CD14-positive monocyte (primary cell): ENCODE measurements around the gene NHS. TPM values are rescaled to one million over a fixed set of nuclear protein-coding genes. Genes with fewer than 3 reads are reported as not detected.

ENCODE experiments used
- DNase-seq, 3 donors: peaks; one replicate each; pipeline ENCODE4 v3.0.0-alpha.2; 2011 to 2022
- H2AFZ ChIP-seq: 2 replicates; pipeline ENCODE4 v1.6.0; 2012; ENCODE audit warnings: mild to moderate bottlenecking, low read depth, low read length, inconsistent platforms; ENCODE audit not compliant: insufficient read depth, poor library complexity, severe bottlenecking
- H3K27ac ChIP-seq, 2 donors: 1 replicate in 1 of 2; 2 replicates in 1 of 2; pipeline ENCODE4 v1.5.1; 2012 to 2013; ENCODE audit warnings: low read length in 2 of 2, control low read depth in 1 of 2, inconsistent platforms in 1 of 2, low read depth in 1 of 2, mild to moderate bottlenecking in 1 of 2
- H3K27me3 ChIP-seq, 2 donors: one replicate each; pipeline versions ENCODE4 v1.6.0 to v1.6.1; 2011 to 2013; ENCODE audit warnings: low read length in 2 of 2; ENCODE audit not compliant: control insufficient read depth in 2 of 2, insufficient read depth in 2 of 2
- H3K36me3 ChIP-seq, 2 donors: replicated peaks in 1 of 2; 1 replicate in 1 of 2; 2 replicates in 1 of 2; pipeline versions ENCODE4 v1.5.1 to v1.6.1; 2012 to 2013; ENCODE audit warnings: low read length in 2 of 2, control low read depth in 1 of 2, inconsistent platforms in 1 of 2, mild to moderate bottlenecking in 1 of 2; ENCODE audit not compliant: insufficient read depth in 2 of 2, control insufficient read depth in 1 of 2
- H3K4me1 ChIP-seq, 2 donors: 1 replicate in 1 of 2; 2 replicates in 1 of 2; pipeline versions ENCODE4 v1.5.1 to v1.6.1; 2012 to 2013; ENCODE audit warnings: low read length in 2 of 2, control low read depth in 1 of 2, inconsistent platforms in 1 of 2, mild to moderate bottlenecking in 1 of 2, moderate library complexity in 1 of 2; ENCODE audit not compliant: insufficient read depth in 2 of 2, control insufficient read depth in 1 of 2
- H3K4me2 ChIP-seq: replicated peaks from 2 replicates; pipeline ENCODE3; 2012; ENCODE audit warnings: low read length, moderate library complexity, mild to moderate bottlenecking; ENCODE audit not compliant: poor library complexity, severe bottlenecking; ENCODE audit errors: extremely low read depth
- H3K4me3 ChIP-seq, 3 experiments: fragments of 200-600 bp in 1 of 3; sonication (generic) in 1 of 3; replicated peaks in 1 of 3; 1 replicate in 2 of 3; 2 replicates in 1 of 3; pipeline ENCODE4 v1.5.1; 2011 to 2013; ENCODE audit warnings: low read length in 3 of 3, mild to moderate bottlenecking in 3 of 3, control low read depth in 2 of 3, low read depth in 2 of 3, inconsistent platforms in 1 of 3, moderate library complexity in 1 of 3
- H3K79me2 ChIP-seq: 2 replicates; pipeline ENCODE4 v1.6.0; 2012; ENCODE audit warnings: mild to moderate bottlenecking, control low read depth, inconsistent platforms, low read length, moderate library complexity; ENCODE audit not compliant: insufficient read depth
- H3K9ac ChIP-seq: 2 replicates; pipeline ENCODE4 v1.6.0; 2017; ENCODE audit warnings: low read length, mild to moderate bottlenecking; ENCODE audit not compliant: insufficient read depth, poor library complexity, severe bottlenecking
- H3K9me3 ChIP-seq, 2 donors: replicated peaks in 1 of 2; 1 replicate in 1 of 2; 2 replicates in 1 of 2; pipeline versions ENCODE4 v1.5.1 to v1.6.1; 2012 to 2013; ENCODE audit warnings: low read length in 2 of 2, control low read depth in 1 of 2; ENCODE audit not compliant: control insufficient read depth in 1 of 2, insufficient read depth in 1 of 2
- H4K20me1 ChIP-seq: 2 replicates; pipeline ENCODE4 v1.6.0; 2012; ENCODE audit warnings: mild to moderate bottlenecking, low read length, control low read depth, moderate library complexity; ENCODE audit not compliant: insufficient read depth
- H3K27ac Mint-ChIP-seq, 7 donors: one replicate each; pipeline ENCODE4 v1.8.0; 2020; ENCODE audit warnings: mild to moderate bottlenecking in 7 of 7, mixed read lengths in 7 of 7, moderate library complexity in 6 of 7, inconsistent platforms in 2 of 7
- H3K27me3 Mint-ChIP-seq, 3 donors: one replicate each; pipeline ENCODE4 v1.8.0; 2021 to 2022; ENCODE audit warnings: low read depth in 3 of 3, mild to moderate bottlenecking in 3 of 3, mixed read lengths in 3 of 3, moderate library complexity in 3 of 3, inconsistent platforms in 1 of 3
- H3K36me3 Mint-ChIP-seq, 2 donors: one replicate each; pipeline ENCODE4 v1.8.0; 2020; ENCODE audit warnings: mixed read lengths in 2 of 2, inconsistent platforms in 1 of 2, mild to moderate bottlenecking in 1 of 2
- H3K4me1 Mint-ChIP-seq: one replicate; pipeline ENCODE4 v1.8.0; 2020; ENCODE audit warnings: mild to moderate bottlenecking, mixed read lengths
- H3K4me3 Mint-ChIP-seq, 2 donors: one replicate each; pipeline ENCODE4 v1.8.0; 2020; ENCODE audit warnings: mild to moderate bottlenecking in 2 of 2, mixed read lengths in 2 of 2, moderate library complexity in 1 of 2
- H3K9me3 Mint-ChIP-seq, 7 donors: one replicate each; pipeline ENCODE4 v1.8.0; 2020 to 2022; ENCODE audit warnings: mixed read lengths in 7 of 7, mild to moderate bottlenecking in 6 of 7, moderate library complexity in 6 of 7, inconsistent platforms in 2 of 7
- WGBS: methylation state at CpG from one replicate; pipeline ENCODE4 v1.1.5; 2013; ENCODE audit warnings: missing lambda C conversion rate; ENCODE audit not compliant: insufficient coverage; 5-methylcytosine and 5-hydroxymethylcytosine counted together
- intact Hi-C, 2 donors: fragments of 100-400 bp; cut with micrococcal nuclease; formaldehyde crosslinking; loops; one replicate each; pipeline versions ENCODE4 v1.15.0 to v1.15.1; 2023
- polyA plus RNA-seq, 3 donors: library from polyadenylated mRNA; depleted of rRNA in 1 of 3; unstranded in 2 of 3; stranded (reverse) in 1 of 3; fragments of 300-500 nt in 2 of 3; fragments of >200 nt in 1 of 3; fragmentation: Illumina TruSeq in 2 of 3; gene quantifications; 1 replicate in 2 of 3; 2 replicates in 1 of 3; pipeline ENCODE4 v1.2.3, GENCODE V29; 2012 to 2021
- TF ChIP-seq, protein P1 (sequence below): fragments of 200-600 bp; IDR thresholded peaks from one replicate; pipeline ENCODE4 v1.8.0; 2022; ENCODE audit warnings: antibody characterized with exemption, mild to moderate bottlenecking

NHS gene
- polyA plus RNA-seq, 3 donors, result 0.86 to 1.8 (median 1.3) TPM

DNA sequence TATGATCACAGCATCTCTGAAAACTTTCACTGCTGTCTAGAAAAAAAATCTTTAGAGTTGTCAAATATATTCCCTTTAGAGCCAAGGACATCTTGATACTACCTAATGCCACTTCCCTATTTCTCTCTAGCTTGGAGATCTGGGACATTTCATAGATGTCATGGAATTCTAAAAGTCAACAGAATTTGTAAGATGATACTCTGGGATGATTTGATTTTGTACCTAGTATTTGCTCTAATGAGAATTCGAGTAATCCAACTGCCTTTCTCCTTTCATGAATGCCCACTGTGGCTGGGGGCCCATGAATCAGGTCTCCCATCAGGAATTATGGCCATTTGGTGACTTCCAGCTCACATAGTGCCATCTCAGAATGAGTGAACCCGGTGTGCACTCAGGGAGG is 73.2 kb downstream of the NHS start:
- Histone ChIP-seq H3K4me2 (no peak overlapping the region), H3K27me3 (peaks cover 0 to 3% of the 10 kb centered on the region in 2 donors), H4K20me1 (no peaks in the 10 kb centered on the region), H3K36me3 (no peaks in the 10 kb centered on the region), H3K79me2 (no peaks in the 10 kb centered on the region), H2AFZ (no peak overlapping the region), H3K9ac (no peak overlapping the region), H3K27ac (no peak overlapping the region), H3K4me3 (no peak overlapping the region), H3K4me1 (no peaks in the 10 kb centered on the region), H3K9me3 (no peaks in the 10 kb centered on the region)
- H3K9me3 Mint-ChIP-seq, result peaks cover 0 to 10% (median 3%) of the 10 kb centered on the region in 7 donors
- intact Hi-C loops, result no loop called here
- TF ChIP-seq, protein P1, sequence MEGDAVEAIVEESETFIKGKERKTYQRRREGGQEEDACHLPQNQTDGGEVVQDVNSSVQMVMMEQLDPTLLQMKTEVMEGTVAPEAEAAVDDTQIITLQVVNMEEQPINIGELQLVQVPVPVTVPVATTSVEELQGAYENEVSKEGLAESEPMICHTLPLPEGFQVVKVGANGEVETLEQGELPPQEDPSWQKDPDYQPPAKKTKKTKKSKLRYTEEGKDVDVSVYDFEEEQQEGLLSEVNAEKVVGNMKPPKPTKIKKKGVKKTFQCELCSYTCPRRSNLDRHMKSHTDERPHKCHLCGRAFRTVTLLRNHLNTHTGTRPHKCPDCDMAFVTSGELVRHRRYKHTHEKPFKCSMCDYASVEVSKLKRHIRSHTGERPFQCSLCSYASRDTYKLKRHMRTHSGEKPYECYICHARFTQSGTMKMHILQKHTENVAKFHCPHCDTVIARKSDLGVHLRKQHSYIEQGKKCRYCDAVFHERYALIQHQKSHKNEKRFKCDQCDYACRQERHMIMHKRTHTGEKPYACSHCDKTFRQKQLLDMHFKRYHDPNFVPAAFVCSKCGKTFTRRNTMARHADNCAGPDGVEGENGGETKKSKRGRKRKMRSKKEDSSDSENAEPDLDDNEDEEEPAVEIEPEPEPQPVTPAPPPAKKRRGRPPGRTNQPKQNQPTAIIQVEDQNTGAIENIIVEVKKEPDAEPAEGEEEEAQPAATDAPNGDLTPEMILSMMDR, result no peak
- 100% methylated on average over 1 of the region's 2 CpGs for WGBS
- H3K27ac Mint-ChIP-seq, result no peak overlapping the region
- no peak for DNase-seq
- H3K4me3 Mint-ChIP-seq, result no peak overlapping the region
- peaks cover 2 to 5% (median 2%) of the 10 kb centered on the region in 3 donors for H3K27me3 Mint-ChIP-seq
- peaks cover 3% of the 10 kb centered on the region for H3K4me1 Mint-ChIP-seq
- H3K36me3 Mint-ChIP-seq, result no peaks in the 10 kb centered on the region

DNA sequence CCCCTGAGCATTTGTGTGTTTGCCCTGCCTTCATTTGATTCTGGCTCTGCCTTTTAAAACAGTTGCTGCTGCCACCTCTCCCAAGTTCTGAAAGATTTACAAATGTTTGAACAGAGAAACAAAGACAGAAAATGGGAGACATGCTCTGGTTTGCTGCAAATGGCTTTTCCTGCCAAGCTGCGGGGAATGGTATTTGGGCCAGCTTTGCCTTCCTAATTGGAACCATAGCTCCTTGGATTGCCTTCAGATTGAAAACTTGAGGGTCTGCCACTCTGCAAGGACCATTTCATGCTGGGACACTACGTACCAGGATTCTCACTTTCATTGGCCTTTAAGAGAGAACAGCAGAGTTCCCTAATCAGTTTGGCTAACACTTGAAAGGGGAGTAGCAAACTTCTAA is 74.9 kb downstream of the NHS start:
- no CpG with 5 or more reads among the region's 2 CpGs for WGBS
- H3K9me3 Mint-ChIP-seq, result peaks cover 0 to 6% (median 0%) of the 10 kb centered on the region in 7 donors
- H4K20me1 ChIP-seq, result no peaks in the 10 kb centered on the region
- no peak for DNase-seq
- H3K4me1 Mint-ChIP-seq, result no peaks in the 10 kb centered on the region
- H3K27me3 ChIP-seq, result peaks cover 0 to 4% of the 10 kb centered on the region in 2 donors
- H3K27me3 Mint-ChIP-seq, result peaks cover 0 to 7% (median 2%) of the 10 kb centered on the region in 3 donors
- intact Hi-C loops, result no loop called here
- no peaks in the 10 kb centered on the region for H3K79me2 ChIP-seq
- no peak overlapping the region for H3K4me3 ChIP-seq
- TF ChIP-seq, protein P1, result no peak
- no peaks in the 10 kb centered on the region for H3K4me1 ChIP-seq
- no peaks in the 10 kb centered on the region for H3K36me3 Mint-ChIP-seq
- no peak overlapping the region for H3K27ac ChIP-seq
- H2AFZ ChIP-seq, result no peak overlapping the region
- H3K27ac Mint-ChIP-seq, result no peak overlapping the region
- no peaks in the 10 kb centered on the region for H3K9me3 ChIP-seq
- H3K4me2 ChIP-seq, result no peak overlapping the region
- H3K4me3 Mint-ChIP-seq, result no peak overlapping the region
- H3K9ac ChIP-seq, result no peak overlapping the region
- no peaks in the 10 kb centered on the region for H3K36me3 ChIP-seq
